ENCODE results near the gene TRERF1. TPM values are rescaled to one million over a fixed set of nuclear protein-coding genes. Genes with fewer than 3 reads are reported as not detected.

TRERF1 gene
- total RNA-seq, 1 donor from 2014 or later = 13.2 TPM

- Mint-ChIP-seq H3K27ac (no peak overlapping the region), H3K36me3 (peaks cover 7% of the 10 kb centered on the region), H3K4me1 (ENCODE audit: unreplicated experiment) (peaks cover 6% of the 10 kb centered on the region), H3K4me3 (no peak overlapping the region), H3K27me3 (no peaks in the 10 kb centered on the region), H3K9me3 (no peaks in the 10 kb centered on the region)
- no peak for TF ChIP-seq CTCF (conservative IDR thresholded peaks at IDR 0.05)
- DNase-seq (ENCODE audit: extremely low spot score, unreplicated experiment) = no peak
Measured at GRCh38 chr6:42372699-42373098, 79.0 kb downstream of the TRERF1 start.

- TF ChIP-seq CTCF (conservative IDR thresholded peaks at IDR 0.05) = no peak
- Mint-ChIP-seq H3K4me3 (no peak overlapping the region), H3K27me3 (no peaks in the 10 kb centered on the region), H3K4me1 (ENCODE audit: unreplicated experiment) (peaks cover 14% of the 10 kb centered on the region), H3K27ac (no peak overlapping the region), H3K36me3 (peaks cover 7% of the 10 kb centered on the region), H3K9me3 (no peaks in the 10 kb centered on the region)
- no peak for DNase-seq (ENCODE audit: extremely low spot score, unreplicated experiment)
Measured at GRCh38 chr6:42370323-42370985, 81.3 kb downstream of the TRERF1 start.

- TF ChIP-seq CTCF (conservative IDR thresholded peaks at IDR 0.05) = no peak
- Mint-ChIP-seq H3K27ac (peak overlapping the region; percentile 3), H3K4me1 (ENCODE audit: unreplicated experiment) (peaks cover 16% of the 10 kb centered on the region), H3K9me3 (no peaks in the 10 kb centered on the region), H3K4me3 (no peak overlapping the region), H3K27me3 (no peaks in the 10 kb centered on the region), H3K36me3 (peaks cover 5% of the 10 kb centered on the region)
- no peak for DNase-seq (ENCODE audit: extremely low spot score, unreplicated experiment)
Measured at GRCh38 chr6:42369568-42369967, 82.2 kb downstream of the TRERF1 start.

- TF ChIP-seq CTCF (conservative IDR thresholded peaks at IDR 0.05) = no peak
- peaks cover 16% of the 10 kb centered on the region for H3K4me1 Mint-ChIP-seq (ENCODE audit: unreplicated experiment)
- H3K9me3 Mint-ChIP-seq = no peaks in the 10 kb centered on the region
- no peak overlapping the region for H3K4me3 Mint-ChIP-seq
- H3K27me3 Mint-ChIP-seq = no peaks in the 10 kb centered on the region
- peaks cover 10% of the 10 kb centered on the region for H3K36me3 Mint-ChIP-seq
- no peak for DNase-seq (ENCODE audit: extremely low spot score, unreplicated experiment)
- H3K27ac Mint-ChIP-seq = no peak overlapping the region
Measured at GRCh38 chr6:42368181-42368580, 83.5 kb downstream of the TRERF1 start.

GRCh38 chr6:42367353-42368011 is 84.2 kb downstream of the TRERF1 start:
- peaks cover 16% of the 10 kb centered on the region for H3K36me3 Mint-ChIP-seq
- H3K27ac Mint-ChIP-seq = no peak overlapping the region
- no peaks in the 10 kb centered on the region for H3K27me3 Mint-ChIP-seq
- DNase-seq (ENCODE audit: extremely low spot score, unreplicated experiment) = no peak
- H3K4me3 Mint-ChIP-seq = no peak overlapping the region
- H3K9me3 Mint-ChIP-seq = no peaks in the 10 kb centered on the region
- TF ChIP-seq CTCF (conservative IDR thresholded peaks at IDR 0.05) = no peak
- H3K4me1 Mint-ChIP-seq (ENCODE audit: unreplicated experiment) = peaks cover 16% of the 10 kb centered on the region
